GM21526 (cell line): ENCODE results near the gene ATP1A4.
"Not testable (repeated sequence)": the region's sequence is repeated elsewhere in the genome, so short reads cannot be mapped to it uniquely, and the experiment has no call there.

Experiments
- ATAC-seq: cut with Tn5 transposase; IDR thresholded peaks from one replicate; pipeline ENCODE4 v1.9.1; 2021; ENCODE audit warnings: moderate library complexity; ENCODE audit not compliant: unreplicated experiment, low FRiP score

ATP1A4 gene

GRCh38 chr1:160122978-160123495, 28.4 kb upstream of the ATP1A4 start:
- ATAC-seq: no peak

DNA sequence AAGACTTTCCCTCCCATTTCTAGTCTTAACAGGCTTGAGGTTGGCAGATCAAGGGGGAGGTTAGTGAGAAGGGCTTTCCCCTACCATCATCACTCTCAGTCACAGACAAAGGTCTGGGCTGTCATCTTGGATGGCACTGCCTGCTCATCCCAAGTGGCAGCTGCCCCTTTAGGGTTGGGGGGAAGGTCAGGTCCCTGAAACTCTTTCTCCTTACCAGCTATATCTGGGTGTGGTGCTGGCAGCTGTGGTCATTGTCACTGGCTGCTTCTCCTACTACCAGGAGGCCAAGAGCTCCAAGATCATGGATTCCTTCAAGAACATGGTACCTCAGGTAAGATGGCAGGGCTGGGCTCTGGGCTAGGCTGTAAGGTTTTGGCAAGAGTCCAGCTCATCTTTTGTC, 27.7 kb upstream of the ATP1A4 start:
- ATAC-seq: no peak

DNA sequence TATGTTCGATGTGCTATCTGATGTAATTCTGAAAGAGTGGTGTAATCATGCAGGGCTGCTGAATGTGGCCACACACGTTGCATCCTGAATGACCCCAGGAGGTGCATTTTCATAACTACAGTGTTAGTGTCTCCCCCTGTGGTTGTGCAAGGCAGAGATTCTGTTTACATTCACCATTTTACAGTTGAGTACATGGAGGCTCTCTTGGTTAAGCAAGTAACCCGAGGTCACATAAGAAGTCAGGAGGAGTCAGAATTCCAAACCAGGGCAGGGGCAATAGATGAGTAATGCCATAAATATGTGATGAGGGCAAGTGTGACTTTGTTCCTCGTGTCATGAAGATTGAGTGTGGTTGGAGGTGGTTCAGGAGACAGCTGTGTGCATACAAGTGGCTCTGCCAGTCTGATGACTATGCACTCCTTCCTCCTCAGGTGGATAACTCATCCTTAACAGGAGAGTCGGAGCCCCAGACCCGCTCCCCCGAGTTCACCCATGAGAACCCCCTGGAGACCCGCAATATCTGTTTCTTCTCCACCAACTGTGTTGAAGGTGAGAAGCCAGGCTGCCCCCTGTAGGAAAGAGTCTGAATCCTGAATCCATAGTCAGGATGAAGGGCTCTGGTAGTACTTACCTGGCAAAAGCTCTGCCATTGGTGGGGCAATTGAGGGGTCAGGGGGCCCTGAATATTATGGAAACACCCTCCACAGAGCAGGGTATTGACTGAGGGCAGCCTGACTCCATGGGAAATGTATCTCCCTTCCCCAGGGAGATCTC, 26.5 kb upstream of the ATP1A4 start:
- ATAC-seq: no peak

- no peak for ATAC-seq
These were observed 25.7 kb upstream of the ATP1A4 start for GRCh38 chr1:160125746-160126145.

- not testable (repeated sequence) for ATAC-seq
These were observed 25.1 kb upstream of the ATP1A4 start for GRCh38 chr1:160126342-160126741.

DNA sequence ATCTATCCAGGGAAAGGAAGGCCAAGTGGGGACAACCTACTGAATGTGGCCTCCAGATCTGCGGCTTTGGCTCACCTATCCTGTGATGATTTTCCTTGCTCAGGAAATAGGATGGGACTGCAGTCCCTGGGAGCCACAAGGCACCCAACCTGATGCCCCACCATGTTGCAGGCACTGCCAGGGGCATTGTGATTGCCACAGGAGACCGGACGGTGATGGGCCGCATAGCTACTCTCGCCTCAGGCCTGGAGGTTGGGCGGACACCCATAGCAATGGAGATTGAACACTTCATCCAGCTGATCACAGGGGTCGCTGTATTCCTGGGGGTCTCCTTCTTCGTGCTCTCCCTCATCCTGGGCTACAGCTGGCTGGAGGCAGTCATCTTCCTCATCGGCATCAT, 24.0 kb upstream of the ATP1A4 start:
- no peak for ATAC-seq

- no peak for ATAC-seq
These were observed 23.4 kb upstream of the ATP1A4 start for GRCh38 chr1:160127865-160128523.

DNA sequence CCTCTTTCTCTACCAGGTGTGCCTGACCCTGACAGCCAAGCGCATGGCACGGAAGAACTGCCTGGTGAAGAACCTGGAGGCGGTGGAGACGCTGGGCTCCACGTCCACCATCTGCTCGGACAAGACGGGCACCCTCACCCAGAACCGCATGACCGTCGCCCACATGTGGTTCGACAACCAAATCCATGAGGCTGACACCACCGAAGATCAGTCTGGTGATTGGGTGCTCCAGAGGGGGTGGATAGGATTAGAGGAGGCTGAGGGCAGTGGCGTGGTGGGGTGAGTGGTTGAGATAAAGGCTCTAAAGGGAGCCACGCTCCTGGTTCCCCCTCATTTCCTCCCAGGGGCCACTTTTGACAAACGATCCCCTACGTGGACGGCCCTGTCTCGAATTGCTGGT, 22.8 kb upstream of the ATP1A4 start:
- ATAC-seq: no peak

GRCh38 chr1:160129046-160129445, 22.4 kb upstream of the ATP1A4 start:
- no peak for ATAC-seq

GRCh38 chr1:160129558-160129957, 21.8 kb upstream of the ATP1A4 start:
- ATAC-seq: no peak

DNA sequence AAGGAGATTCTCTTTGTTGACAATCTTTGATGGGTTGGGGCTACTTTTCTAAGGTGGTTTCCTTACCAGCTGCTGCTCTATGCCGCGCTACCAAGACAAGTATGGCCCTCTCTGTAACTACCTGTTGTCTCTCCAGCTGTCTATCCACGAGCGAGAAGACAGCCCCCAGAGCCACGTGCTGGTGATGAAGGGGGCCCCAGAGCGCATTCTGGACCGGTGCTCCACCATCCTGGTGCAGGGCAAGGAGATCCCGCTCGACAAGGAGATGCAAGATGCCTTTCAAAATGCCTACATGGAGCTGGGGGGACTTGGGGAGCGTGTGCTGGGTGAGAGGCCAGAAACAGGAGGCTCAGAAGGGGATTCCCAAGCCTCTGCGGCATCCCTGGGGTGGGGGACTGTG, 21.4 kb upstream of the ATP1A4 start:
- ATAC-seq: no peak

- no peak for ATAC-seq
These were observed 20.9 kb upstream of the ATP1A4 start for GRCh38 chr1:160130486-160130885.

DNA sequence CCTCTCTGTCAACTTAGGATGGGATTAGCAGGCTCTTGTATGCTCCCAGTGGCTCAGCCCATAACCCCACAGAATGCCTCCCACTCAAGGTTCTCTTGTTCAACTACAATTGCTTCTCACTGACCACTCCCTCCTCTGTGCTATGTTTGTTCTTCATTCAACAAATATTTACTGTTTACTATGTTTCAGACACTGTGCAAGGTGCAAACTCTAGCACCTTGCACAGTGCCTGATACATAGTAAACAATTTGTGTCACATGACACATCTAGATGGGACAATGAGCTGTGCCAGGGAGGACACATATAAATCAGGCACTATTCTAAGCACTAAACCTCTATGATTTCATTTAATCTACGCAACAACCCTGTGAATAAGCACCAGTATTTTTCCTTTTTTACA, 20.5 kb upstream of the ATP1A4 start:
- no peak for ATAC-seq

- no peak for ATAC-seq
These were observed 19.4 kb upstream of the ATP1A4 start for GRCh38 chr1:160131803-160132565.

DNA sequence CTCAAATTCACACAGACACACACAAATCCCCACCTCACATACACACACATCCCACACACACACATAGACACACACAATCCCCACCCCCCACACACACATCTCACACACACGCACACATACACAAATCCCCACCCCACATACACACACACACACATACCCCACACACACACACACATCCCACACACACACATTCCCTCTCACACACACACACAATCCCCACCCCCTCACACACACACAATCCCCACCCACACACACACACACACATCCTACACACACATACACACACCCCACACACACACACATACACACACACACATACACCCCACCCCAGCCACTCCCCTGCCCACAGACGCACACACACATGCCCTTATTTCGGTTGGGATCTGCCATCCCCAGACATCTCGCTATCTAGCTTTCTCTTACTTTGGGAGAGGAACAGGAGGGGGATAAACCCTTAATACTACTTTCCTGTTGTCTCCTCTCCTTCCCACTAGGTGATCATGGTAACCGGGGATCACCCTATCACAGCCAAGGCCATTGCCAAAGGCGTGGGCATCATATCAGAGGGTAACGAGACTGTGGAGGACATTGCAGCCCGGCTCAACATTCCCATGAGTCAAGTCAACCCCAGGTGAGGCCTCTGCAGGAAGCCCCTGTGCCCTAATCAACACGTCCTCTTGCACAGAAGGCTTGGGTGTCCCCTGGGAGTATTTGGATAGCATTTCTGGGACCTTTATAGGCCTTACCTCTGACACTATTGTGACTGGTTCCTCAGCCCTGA, 17.2 kb upstream of the ATP1A4 start:
- no peak for ATAC-seq

- ATAC-seq: no peak
These were observed 16.4 kb upstream of the ATP1A4 start for GRCh38 chr1:160134791-160135572.

- ATAC-seq: no peak
These were observed 15.1 kb upstream of the ATP1A4 start for GRCh38 chr1:160136121-160136925.

GRCh38 chr1:160136926-160137200, 14.5 kb upstream of the ATP1A4 start:
- ATAC-seq: no peak

GRCh38 chr1:160137216-160137862, 14.1 kb upstream of the ATP1A4 start:
- no peak for ATAC-seq
